HCT116 (cell line): ENCODE measurements around the gene SMS.

Experiments used
- CBX3 ChIP-seq: IDR thresholded peaks from 2 replicates; pipeline ENCODE4 v1.6.1; 2012; ENCODE audit warnings: low read depth
- EZH2phosphoT487 ChIP-seq: fragments of 200-600 bp; IDR thresholded peaks from 2 replicates; pipeline ENCODE4 v1.6.1; 2018; ENCODE audit warnings: antibody characterized with exemption, borderline replicate concordance
- MAX ChIP-seq: IDR thresholded peaks from 2 replicates; pipeline ENCODE4 v1.6.1; 2012
- POLR2A ChIP-seq: IDR thresholded peaks from 2 replicates; pipeline ENCODE4 v1.7.0; 2011; ENCODE audit warnings: borderline replicate concordance; ENCODE audit not compliant: insufficient read depth, insufficient read length; ENCODE audit errors: extremely low read depth
- POLR2AphosphoS5 ChIP-seq: IDR thresholded peaks from 2 replicates; pipeline ENCODE4 v1.6.1; 2011; ENCODE audit warnings: mild to moderate bottlenecking, low read depth, low read length, moderate library complexity
- REST ChIP-seq: IDR thresholded peaks from 2 replicates; pipeline ENCODE4 v1.6.1; 2012; ENCODE audit warnings: low read depth
- YY1 ChIP-seq: IDR thresholded peaks from 2 replicates; pipeline ENCODE4 v1.6.1; 2011; ENCODE audit warnings: low read length, low read depth, moderate library complexity, mild to moderate bottlenecking; ENCODE audit not compliant: insufficient replicate concordance; ENCODE audit errors: extremely low read depth
- ZFX ChIP-seq: fragments of 450-650 bp; IDR thresholded peaks from 2 replicates; pipeline ENCODE4 v1.6.1; 2017

- no peak for TF ChIP-seq POLR2AphosphoS5
- no peak for TF ChIP-seq EZH2phosphoT487
- TF ChIP-seq MAX, result no peak
- no peak for TF ChIP-seq POLR2A
- TF ChIP-seq REST, result no peak
- no peak for TF ChIP-seq CBX3
- TF ChIP-seq YY1, result no peak
- TF ChIP-seq ZFX, result no peak
These were observed 41.8 kb downstream of the SMS start for GRCh38 chrX:21982311-21982710.
